H1 (cell line): ENCODE data around the gene EEF1G. TPM values are rescaled to one million over a fixed set of nuclear protein-coding genes. Genes with fewer than 3 reads are reported as not detected.

Experiments used
- RBBP5 ChIP-seq: IDR thresholded peaks from 2 replicates; pipeline ENCODE4 v1.7.1; 2012; ENCODE audit warnings: low read depth, mild to moderate bottlenecking, inconsistent platforms, low read length, moderate library complexity, borderline replicate concordance
- polyA plus RNA-seq, 7 experiments: library from polyadenylated mRNA; depleted of rRNA in 3 of 7; stranded (reverse) in 5 of 7; unstranded in 2 of 7; fragments of >200 nt in 5 of 7; fragments of 200-250 nt in 2 of 7; gene quantifications; 1 replicate in 5 of 7; 2 replicates in 1 of 7; 4 replicates in 1 of 7; pipeline versions ENCODE4 v1.2.1 to v1.2.3, GENCODE V29; 2011 to 2013; ENCODE audit warnings: missing spikeins in 2 of 7, mixed read lengths in 2 of 7
- total RNA-seq: library from RNA; stranded (reverse); fragmentation: NEBNext Ultra II Directional; extraction: Animal tissue kit (Norgen Biotek cat#: 25700); gene quantifications from 2 replicates; pipeline ENCODE4 v1.2.1, GENCODE V29; 2021

The EEF1G gene
- total and polyA plus RNA-seq, 2 of the 8 experiments (the other 6 are each of a cell fraction or from before 2014, with no cell fraction given), result 1,627 to 1,996 TPM

DNA sequence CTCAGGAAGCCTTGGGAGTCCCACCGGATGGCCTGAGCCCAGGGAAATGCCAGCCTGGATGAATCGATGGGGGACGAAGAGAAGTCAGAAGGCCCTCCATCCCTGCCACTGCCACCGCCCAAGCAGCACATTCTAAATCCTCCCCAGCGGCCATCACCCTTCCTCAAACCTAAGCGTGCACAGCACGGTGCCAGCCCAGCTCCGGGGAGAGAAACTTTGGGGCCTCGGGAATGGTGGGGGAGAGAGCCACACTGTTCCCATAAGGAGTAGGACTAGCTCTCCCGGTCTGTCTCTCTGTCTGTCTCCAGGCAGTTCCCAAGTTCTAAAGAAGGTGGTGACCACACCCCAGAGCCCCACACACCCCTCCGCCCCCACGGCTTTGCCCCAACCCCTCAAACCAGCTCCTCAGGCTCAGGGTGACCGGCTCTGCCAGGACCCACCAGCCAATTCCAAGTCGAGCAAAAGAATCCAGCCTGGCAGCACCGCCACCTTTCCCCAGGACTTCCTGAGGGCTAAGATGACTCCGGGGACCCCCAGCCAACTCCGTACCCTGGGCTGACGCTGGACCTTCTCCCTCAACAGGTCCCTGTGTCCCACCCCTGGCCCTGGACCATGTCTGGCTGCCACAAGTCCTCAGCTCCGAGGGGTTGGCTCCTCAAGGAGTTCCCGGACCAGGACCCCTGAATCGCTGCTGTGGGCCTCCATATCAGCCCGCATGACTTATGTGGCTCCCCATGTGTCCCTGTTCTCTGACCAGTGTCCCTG is 29.8 kb downstream of the EEF1G start (continued):
- no peak for TF ChIP-seq RBBP5
